ENCODE results near the gene NRXN3. TPM values are rescaled to one million over a fixed set of nuclear protein-coding genes. Genes with fewer than 3 reads are reported as not detected.

The NRXN3 gene
- total and polyA plus RNA-seq, 5 donors from 2014 or later = not detected

GRCh38 chr14:78383060-78383459, 212.9 kb downstream of the NRXN3 start:
- Histone ChIP-seq H3K4me3 (ENCODE audit: low read depth, low read length) (no peak overlapping the region), H3K9me3 (ENCODE audit: control insufficient read depth in 2 of 2, low read length in 2 of 2) (no peaks in the 10 kb centered on the region), H3K4me1 (ENCODE audit: control insufficient read depth, insufficient read depth, low read length, poor library complexity, severe bottlenecking) (no peaks in the 10 kb centered on the region), H3K27ac (ENCODE audit: insufficient read depth, low read length, poor library complexity, severe bottlenecking) (no peak overlapping the region), H3K36me3 (ENCODE audit: control insufficient read depth, insufficient read depth, low read length) (no peaks in the 10 kb centered on the region), H3K27me3 (ENCODE audit: control insufficient read depth, insufficient read depth, low read length) (no peaks in the 10 kb centered on the region)
- Mint-ChIP-seq H3K27me3 (no peaks in the 10 kb centered on the region), H3K27ac (no peak overlapping the region), H3K36me3 (no peaks in the 10 kb centered on the region), H3K9me3 (peaks cover 0 to 6% (median 0%) of the 10 kb centered on the region in 7 donors), H3K4me1 (no peaks in the 10 kb centered on the region), H3K4me3 (no peak overlapping the region)
- ATAC-seq (ENCODE audit: low read depth in 2 of 2) (no peak), DNase-seq (no peak)

GRCh38 chr14:78398216-78398615, 228.0 kb downstream of the NRXN3 start:
- Histone ChIP-seq H3K4me3 (ENCODE audit: low read depth, low read length) (no peak overlapping the region), H3K4me1 (ENCODE audit: control insufficient read depth, insufficient read depth, low read length, poor library complexity, severe bottlenecking) (no peaks in the 10 kb centered on the region), H3K36me3 (ENCODE audit: control insufficient read depth, insufficient read depth, low read length) (no peaks in the 10 kb centered on the region), H3K27me3 (ENCODE audit: control insufficient read depth, insufficient read depth, low read length) (no peaks in the 10 kb centered on the region), H3K9me3 (ENCODE audit: control insufficient read depth in 2 of 2, low read length in 2 of 2) (no peaks in the 10 kb centered on the region), H3K27ac (ENCODE audit: insufficient read depth, low read length, poor library complexity, severe bottlenecking) (no peak overlapping the region)
- Mint-ChIP-seq H3K4me1 (no peaks in the 10 kb centered on the region), H3K9me3 (peaks cover 0 to 4% (median 2%) of the 10 kb centered on the region in 7 donors), H3K36me3 (no peaks in the 10 kb centered on the region), H3K27me3 (peaks cover under 1% of the 10 kb centered on the region), H3K27ac (no peak overlapping the region), H3K4me3 (no peak overlapping the region)
- DNase-seq (no peak), ATAC-seq (ENCODE audit: low read depth in 2 of 2) (no peak)

- ATAC-seq (ENCODE audit: low read depth in 2 of 2) (no peak), DNase-seq (peak in 1 of 3 donors; percentile 3)
- Histone ChIP-seq H3K36me3 (ENCODE audit: control insufficient read depth, insufficient read depth, low read length) (no peaks in the 10 kb centered on the region), H3K27ac (ENCODE audit: insufficient read depth, low read length, poor library complexity, severe bottlenecking) (no peak overlapping the region), H3K9me3 (ENCODE audit: control insufficient read depth in 2 of 2, low read length in 2 of 2) (no peaks in the 10 kb centered on the region), H3K4me3 (ENCODE audit: low read depth, low read length) (no peak overlapping the region), H3K27me3 (ENCODE audit: control insufficient read depth, insufficient read depth, low read length) (no peaks in the 10 kb centered on the region), H3K4me1 (ENCODE audit: control insufficient read depth, insufficient read depth, low read length, poor library complexity, severe bottlenecking) (no peaks in the 10 kb centered on the region)
- no peaks in the 10 kb centered on the region for H3K4me1 Mint-ChIP-seq
- H3K27me3 Mint-ChIP-seq = peaks cover 4% of the 10 kb centered on the region
- H3K4me3 Mint-ChIP-seq = no peak overlapping the region
- H3K27ac Mint-ChIP-seq = no peak overlapping the region
- no peaks in the 10 kb centered on the region for H3K36me3 Mint-ChIP-seq
- H3K9me3 Mint-ChIP-seq = peaks cover 0 to 4% (median 2%) of the 10 kb centered on the region in 7 donors
These were observed 229.2 kb downstream of the NRXN3 start for GRCh38 chr14:78399316-78399889.

- peaks cover 0 to 4% (median 0%) of the 10 kb centered on the region in 7 donors for H3K9me3 Mint-ChIP-seq
- no peak for ATAC-seq (ENCODE audit: low read depth in 2 of 2)
- no peaks in the 10 kb centered on the region for H3K4me1 Mint-ChIP-seq
These were observed 231.7 kb downstream of the NRXN3 start for GRCh38 chr14:78401866-78402265.

GRCh38 chr14:78403278-78403815, 233.2 kb downstream of the NRXN3 start:
- peaks cover 8% of the 10 kb centered on the region for H3K27me3 Mint-ChIP-seq
- H3K4me3 Mint-ChIP-seq = no peak overlapping the region
- H3K9me3 ChIP-seq (ENCODE audit: control insufficient read depth in 2 of 2, low read length in 2 of 2) = no peaks in the 10 kb centered on the region
- no peak overlapping the region for H3K27ac ChIP-seq (ENCODE audit: insufficient read depth, low read length, poor library complexity, severe bottlenecking)
- peak in 1 of 3 donors; percentile 10 for DNase-seq
- no peaks in the 10 kb centered on the region for H3K36me3 Mint-ChIP-seq
- H3K4me1 Mint-ChIP-seq = no peaks in the 10 kb centered on the region
- no peaks in the 10 kb centered on the region for H3K4me1 ChIP-seq (ENCODE audit: control insufficient read depth, insufficient read depth, low read length, poor library complexity, severe bottlenecking)
- peaks cover 0 to 4% (median 3%) of the 10 kb centered on the region in 7 donors for H3K9me3 Mint-ChIP-seq
- H3K27ac Mint-ChIP-seq = no peak overlapping the region
- peaks cover 1% of the 10 kb centered on the region for H3K27me3 ChIP-seq (ENCODE audit: control insufficient read depth, insufficient read depth, low read length)
- no peak for ATAC-seq (ENCODE audit: low read depth in 2 of 2)
- no peaks in the 10 kb centered on the region for H3K36me3 ChIP-seq (ENCODE audit: control insufficient read depth, insufficient read depth, low read length)
- no peak overlapping the region for H3K4me3 ChIP-seq (ENCODE audit: low read depth, low read length)

More at GRCh38 chr14:78401866-78402265, 231.7 kb downstream of the NRXN3 start:
- Histone ChIP-seq H3K4me3 (ENCODE audit: low read depth, low read length) (no peak overlapping the region), H3K27me3 (ENCODE audit: control insufficient read depth, insufficient read depth, low read length) (peaks cover 1% of the 10 kb centered on the region), H3K4me1 (ENCODE audit: control insufficient read depth, insufficient read depth, low read length, poor library complexity, severe bottlenecking) (no peaks in the 10 kb centered on the region), H3K9me3 (ENCODE audit: control insufficient read depth in 2 of 2, low read length in 2 of 2) (no peaks in the 10 kb centered on the region), H3K36me3 (ENCODE audit: control insufficient read depth, insufficient read depth, low read length) (no peaks in the 10 kb centered on the region), H3K27ac (ENCODE audit: insufficient read depth, low read length, poor library complexity, severe bottlenecking) (no peak overlapping the region)
- H3K27me3 Mint-ChIP-seq = peaks cover 7% of the 10 kb centered on the region
- DNase-seq = no peak
- H3K4me3 Mint-ChIP-seq = no peak overlapping the region
- H3K36me3 Mint-ChIP-seq = no peaks in the 10 kb centered on the region
- H3K27ac Mint-ChIP-seq = no peak overlapping the region

- peaks cover 0 to 4% (median 0%) of the 10 kb centered on the region in 7 donors for H3K9me3 Mint-ChIP-seq
- peaks cover 8% of the 10 kb centered on the region for H3K27me3 Mint-ChIP-seq
- Histone ChIP-seq H3K36me3 (ENCODE audit: control insufficient read depth, insufficient read depth, low read length) (no peaks in the 10 kb centered on the region), H3K4me1 (ENCODE audit: control insufficient read depth, insufficient read depth, low read length, poor library complexity, severe bottlenecking) (no peaks in the 10 kb centered on the region), H3K27me3 (ENCODE audit: control insufficient read depth, insufficient read depth, low read length) (peaks cover 1% of the 10 kb centered on the region), H3K27ac (ENCODE audit: insufficient read depth, low read length, poor library complexity, severe bottlenecking) (no peak overlapping the region), H3K9me3 (ENCODE audit: control insufficient read depth in 2 of 2, low read length in 2 of 2) (no peaks in the 10 kb centered on the region), H3K4me3 (ENCODE audit: low read depth, low read length) (no peak overlapping the region)
- no peak overlapping the region for H3K27ac Mint-ChIP-seq
- no peaks in the 10 kb centered on the region for H3K36me3 Mint-ChIP-seq
- no peak for ATAC-seq (ENCODE audit: low read depth in 2 of 2)
- no peaks in the 10 kb centered on the region for H3K4me1 Mint-ChIP-seq
- H3K4me3 Mint-ChIP-seq = no peak overlapping the region
- DNase-seq = no peak
These were observed 235.1 kb downstream of the NRXN3 start for GRCh38 chr14:78405079-78405856.

GRCh38 chr14:78412475-78412874, 242.3 kb downstream of the NRXN3 start:
- H3K9me3 ChIP-seq (ENCODE audit: control insufficient read depth in 2 of 2, low read length in 2 of 2) = no peaks in the 10 kb centered on the region
- ATAC-seq (ENCODE audit: low read depth in 2 of 2) (no peak), DNase-seq (no peak)
- H3K27ac ChIP-seq (ENCODE audit: insufficient read depth, low read length, poor library complexity, severe bottlenecking) = no peak overlapping the region
- H3K27ac Mint-ChIP-seq = no peak overlapping the region
- no peaks in the 10 kb centered on the region for H3K27me3 ChIP-seq (ENCODE audit: control insufficient read depth, insufficient read depth, low read length)
- no peaks in the 10 kb centered on the region for H3K4me1 Mint-ChIP-seq
- H3K4me3 ChIP-seq (ENCODE audit: low read depth, low read length) = no peak overlapping the region
- H3K27me3 Mint-ChIP-seq = no peaks in the 10 kb centered on the region
- peaks cover 0 to 8% (median 2%) of the 10 kb centered on the region in 7 donors for H3K9me3 Mint-ChIP-seq
- no peak overlapping the region for H3K4me3 Mint-ChIP-seq
- H3K36me3 ChIP-seq (ENCODE audit: control insufficient read depth, insufficient read depth, low read length) = no peaks in the 10 kb centered on the region
- no peaks in the 10 kb centered on the region for H3K36me3 Mint-ChIP-seq
- no peaks in the 10 kb centered on the region for H3K4me1 ChIP-seq (ENCODE audit: control insufficient read depth, insufficient read depth, low read length, poor library complexity, severe bottlenecking)

Data from CD4-positive, CD25-positive, alpha-beta regulatory T cell (primary cell).